GM12872 (cell line): ENCODE data around the gene PCBP4.

ENCODE experiments used
- TF ChIP-seq, protein P1 (sequence below): IDR thresholded peaks from 3 replicates; pipeline ENCODE4 v1.5.1; 2011; ENCODE audit warnings: low read depth, mild to moderate bottlenecking, low read length, moderate library complexity; ENCODE audit not compliant: insufficient read depth

PCBP4 gene

DNA sequence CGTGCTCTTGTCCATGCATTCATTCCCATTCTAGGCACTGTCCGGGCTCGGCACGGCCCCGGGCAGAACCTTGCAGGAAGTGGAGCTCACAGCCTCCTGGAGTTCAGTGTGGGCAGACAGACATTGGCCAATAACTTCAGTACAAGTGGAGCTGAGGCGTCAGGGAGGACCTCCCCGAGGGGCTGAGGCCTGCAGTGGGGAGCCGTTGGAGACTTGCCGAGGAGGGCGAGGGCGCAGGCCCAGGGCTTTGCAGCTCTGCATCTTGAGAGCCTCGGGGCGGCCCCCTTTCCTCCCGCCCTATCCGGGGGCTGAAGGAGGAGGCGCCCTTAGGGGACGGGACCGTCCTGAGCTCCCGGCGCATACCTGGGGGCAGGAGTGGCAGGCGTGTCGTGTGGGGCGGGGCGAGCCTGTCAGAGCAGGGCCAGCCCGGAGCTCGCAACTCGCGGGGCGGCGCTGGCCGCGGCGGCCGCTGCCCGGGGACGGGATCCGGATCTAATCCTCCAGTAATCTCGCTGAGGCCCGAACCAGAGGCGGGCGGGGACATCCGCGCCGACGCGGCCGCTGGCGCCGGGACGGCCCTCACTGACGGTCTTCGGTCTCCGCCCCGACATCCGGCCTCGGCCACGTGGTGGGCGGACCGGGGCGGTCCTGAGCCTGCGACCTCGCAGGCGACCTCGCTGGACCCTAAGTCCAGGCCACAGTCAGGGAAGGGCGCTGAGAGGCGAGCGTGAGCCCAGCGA lies 15.8 kb upstream of the PCBP4 start, which contains the start of gene ACY1:
ACY1 (plus strand) TSS at position 698 of the 740 bp plus-strand sequence. CDS start 530 bp downstream, outside the sequence.
- TF ChIP-seq, protein P1, sequence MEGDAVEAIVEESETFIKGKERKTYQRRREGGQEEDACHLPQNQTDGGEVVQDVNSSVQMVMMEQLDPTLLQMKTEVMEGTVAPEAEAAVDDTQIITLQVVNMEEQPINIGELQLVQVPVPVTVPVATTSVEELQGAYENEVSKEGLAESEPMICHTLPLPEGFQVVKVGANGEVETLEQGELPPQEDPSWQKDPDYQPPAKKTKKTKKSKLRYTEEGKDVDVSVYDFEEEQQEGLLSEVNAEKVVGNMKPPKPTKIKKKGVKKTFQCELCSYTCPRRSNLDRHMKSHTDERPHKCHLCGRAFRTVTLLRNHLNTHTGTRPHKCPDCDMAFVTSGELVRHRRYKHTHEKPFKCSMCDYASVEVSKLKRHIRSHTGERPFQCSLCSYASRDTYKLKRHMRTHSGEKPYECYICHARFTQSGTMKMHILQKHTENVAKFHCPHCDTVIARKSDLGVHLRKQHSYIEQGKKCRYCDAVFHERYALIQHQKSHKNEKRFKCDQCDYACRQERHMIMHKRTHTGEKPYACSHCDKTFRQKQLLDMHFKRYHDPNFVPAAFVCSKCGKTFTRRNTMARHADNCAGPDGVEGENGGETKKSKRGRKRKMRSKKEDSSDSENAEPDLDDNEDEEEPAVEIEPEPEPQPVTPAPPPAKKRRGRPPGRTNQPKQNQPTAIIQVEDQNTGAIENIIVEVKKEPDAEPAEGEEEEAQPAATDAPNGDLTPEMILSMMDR: no peak

DNA sequence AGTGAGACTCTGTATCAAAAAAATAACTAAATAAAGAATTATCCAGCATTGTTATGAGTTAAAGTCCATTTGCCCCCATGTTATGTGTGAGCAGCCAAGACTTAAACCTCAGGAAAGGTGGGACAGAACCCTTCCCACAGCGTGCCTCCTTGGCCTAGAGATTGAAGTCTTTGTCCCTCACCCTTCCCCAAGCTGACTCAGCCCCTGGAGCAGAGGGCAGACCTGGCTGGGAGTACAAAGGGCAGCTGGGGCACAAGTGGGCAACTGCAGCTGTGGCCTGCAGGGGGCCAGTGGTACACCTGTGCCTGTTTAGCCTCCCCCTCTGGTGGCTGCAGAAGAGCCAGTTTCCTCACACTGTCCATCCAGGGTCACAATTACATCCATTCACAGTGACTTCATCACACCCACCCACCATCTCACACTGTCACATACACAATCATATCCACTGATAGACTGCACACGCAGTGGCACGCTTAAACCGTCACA lies 15.1 kb upstream of the PCBP4 start:
- TF ChIP-seq, protein P1: peak; percentile 96

DNA sequence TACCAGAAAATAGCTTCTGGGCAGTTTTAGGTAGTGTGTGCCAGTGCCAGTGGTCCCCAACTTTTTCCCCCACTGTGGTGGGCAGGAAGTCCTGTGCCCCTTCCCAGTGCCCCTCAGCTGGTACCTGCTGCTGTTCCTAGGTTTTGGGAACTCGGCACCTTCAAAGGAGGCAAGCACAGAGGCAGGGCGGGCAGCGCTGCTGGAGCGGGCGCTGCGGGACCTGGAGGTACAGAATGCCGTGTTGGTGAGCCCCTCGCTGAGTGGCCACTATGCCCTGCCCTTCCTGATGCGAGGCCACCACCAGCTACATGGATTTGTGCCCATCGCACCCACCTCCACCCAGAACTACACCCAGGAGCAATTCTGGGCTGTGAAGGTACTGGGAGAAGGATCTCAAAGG lies 13.0 kb upstream of the PCBP4 start:
- TF ChIP-seq, protein P1: no peak

DNA sequence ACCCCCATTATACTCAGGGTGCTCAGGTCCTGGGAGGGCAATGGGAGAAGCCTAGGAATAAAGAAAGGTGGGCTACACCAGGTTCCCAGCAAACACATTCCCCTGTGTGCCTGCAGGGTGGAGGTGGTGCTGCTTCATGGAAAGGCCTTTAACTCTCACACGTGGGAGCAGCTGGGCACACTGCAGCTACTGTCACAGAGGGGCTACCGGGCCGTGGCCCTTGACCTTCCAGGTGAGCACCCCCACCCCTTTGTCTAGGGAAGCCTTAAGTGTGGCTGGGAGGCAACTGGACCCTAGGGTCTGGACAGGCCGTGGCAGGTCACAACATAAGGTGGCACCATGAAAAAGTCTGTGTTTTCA lies 10.9 kb upstream of the PCBP4 start:
- TF ChIP-seq, protein P1: no peak

DNA sequence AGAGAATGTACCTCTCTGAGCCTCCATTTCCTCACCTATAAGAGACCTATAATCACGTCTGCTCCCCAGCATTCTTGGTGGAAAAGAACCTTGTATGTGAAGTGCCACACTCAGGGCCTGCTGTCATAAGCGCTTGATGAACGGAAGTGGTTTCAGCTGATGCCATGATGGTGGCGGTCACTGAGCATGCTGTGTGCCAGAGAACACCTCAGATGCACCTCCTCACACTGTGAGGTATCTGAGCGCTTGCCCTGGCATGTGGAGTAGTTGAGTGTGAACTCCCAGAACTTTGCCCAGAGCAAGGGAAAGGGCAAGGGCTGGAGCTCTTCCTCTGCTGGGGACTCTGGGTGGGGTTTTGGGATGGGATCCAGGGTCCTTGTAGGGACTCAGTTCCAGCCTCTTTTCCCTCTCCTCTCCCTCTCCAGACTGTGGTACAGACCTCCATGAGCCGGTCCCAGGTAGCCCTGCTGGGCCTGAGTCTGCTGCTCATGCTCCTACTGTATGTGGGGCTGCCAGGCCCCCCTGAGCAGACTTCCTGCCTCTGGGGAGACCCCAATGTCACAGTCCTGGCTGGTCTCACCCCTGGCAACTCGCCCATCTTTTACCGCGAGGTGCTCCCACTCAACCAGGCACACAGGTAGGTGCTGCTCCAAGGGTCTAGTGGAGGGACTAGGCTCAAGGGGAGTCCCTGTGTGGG lies 10.3 kb upstream of the PCBP4 start:
- TF ChIP-seq, protein P1: no peak

DNA sequence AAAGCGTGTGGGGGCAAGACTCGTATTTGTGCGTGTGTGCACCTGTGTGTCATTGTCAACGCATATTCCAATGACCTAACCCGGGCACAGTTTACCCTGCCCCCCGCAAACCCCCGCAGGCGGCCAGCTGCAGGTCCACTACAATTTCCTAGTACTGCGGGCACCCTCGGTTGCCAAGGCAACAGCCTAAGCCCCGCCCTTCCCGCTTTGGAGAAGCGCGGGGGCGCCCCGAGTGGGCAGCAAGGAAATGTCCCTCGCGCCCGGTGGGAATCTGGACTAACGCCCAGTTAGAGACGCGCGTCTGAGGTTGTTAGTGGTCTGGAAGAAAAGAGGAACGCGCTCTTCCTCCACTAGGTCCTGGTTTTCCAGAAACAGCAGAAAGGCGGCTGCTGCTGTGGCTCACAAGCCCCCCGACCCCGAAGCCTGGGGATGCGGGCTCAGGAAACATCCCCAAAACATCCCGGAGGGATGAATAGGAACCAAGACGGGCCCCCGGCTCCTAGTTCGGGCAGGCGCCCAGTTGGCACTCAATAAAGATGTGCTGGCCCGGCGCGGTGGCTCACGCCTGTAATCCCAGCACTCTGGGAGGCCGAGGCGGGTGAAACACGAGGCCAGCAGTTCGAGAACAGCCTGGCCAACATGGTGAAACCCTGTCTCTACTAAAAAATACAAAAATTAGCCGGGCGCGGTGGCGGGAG lies 8.7 kb upstream of the PCBP4 start:
- TF ChIP-seq, protein P1: 0 out of 3 replicates have a peak, but pooled peaks have one; percentile 17
